Measurements from ENCODE around the gene LACTB. TPM values are rescaled to one million over a fixed set of nuclear protein-coding genes. Genes with fewer than 3 reads are reported as not detected.

LACTB gene
- total RNA-seq, 2 donors from 2014 or later, result 9.0 to 11.0 TPM

DNA sequence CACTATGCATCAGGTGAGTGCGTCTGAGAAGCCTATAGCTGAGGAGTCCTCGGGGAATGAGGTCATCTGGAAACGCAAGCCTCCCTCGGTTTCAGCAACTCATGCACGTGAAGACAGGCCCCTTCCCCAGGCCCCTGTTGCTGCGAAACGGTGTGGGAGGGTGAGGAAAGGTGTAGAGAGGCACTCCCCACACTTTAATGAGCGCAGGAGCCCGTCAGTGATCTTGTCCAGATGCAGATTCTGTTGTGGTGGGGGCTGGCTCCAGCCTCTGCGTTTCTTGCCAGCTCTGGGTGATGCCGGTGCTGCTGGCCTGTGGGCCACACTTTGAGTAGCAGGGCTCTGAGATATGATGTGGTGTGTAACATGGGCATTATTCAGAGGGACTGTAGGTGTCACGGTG is 38.6 kb upstream of the LACTB start:
- Mint-ChIP-seq H3K4me3 (no peak overlapping the region), H3K27ac (no peak overlapping the region), H3K4me1 (no peaks in the 10 kb centered on the region), H3K36me3 (ENCODE audit: low read depth) (no peaks in the 10 kb centered on the region), H3K27me3 (peaks cover 50% of the 10 kb centered on the region)
- ATAC-seq, result no peak
- DNase-seq, result no peak
- no peaks in the 10 kb centered on the region for H3K9me3 ChIP-seq (ENCODE audit: control insufficient read depth, low read length, poor library complexity, severe bottlenecking)

DNA sequence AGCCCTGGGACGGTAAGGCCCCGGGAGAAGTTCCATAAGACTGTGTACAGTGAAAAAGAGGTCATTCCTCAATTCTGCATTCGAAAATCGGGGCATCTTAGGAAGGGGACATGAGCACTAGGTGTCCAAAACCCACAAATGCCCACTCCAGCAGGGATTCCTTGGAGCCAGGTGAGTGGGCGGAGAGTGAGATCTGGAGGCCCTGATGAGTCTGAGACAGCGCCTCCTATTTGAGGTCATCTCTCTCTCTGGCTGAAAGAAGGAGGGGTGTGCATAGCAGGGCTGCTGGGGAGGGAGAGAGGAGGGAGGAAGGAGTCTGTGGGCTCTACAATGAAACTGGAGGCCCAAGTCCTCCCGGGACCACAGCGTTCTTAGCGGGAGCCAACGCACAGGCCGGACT is 38.1 kb upstream of the LACTB start:
- H3K4me3 Mint-ChIP-seq, result no peak overlapping the region
- no peaks in the 10 kb centered on the region for H3K4me1 Mint-ChIP-seq
- peaks cover 45% of the 10 kb centered on the region for H3K27me3 Mint-ChIP-seq
- H3K36me3 Mint-ChIP-seq (ENCODE audit: low read depth), result no peaks in the 10 kb centered on the region
- H3K9me3 ChIP-seq (ENCODE audit: control insufficient read depth, low read length, poor library complexity, severe bottlenecking), result no peaks in the 10 kb centered on the region
- no peak for DNase-seq
- no peak for ATAC-seq
- no peak overlapping the region for H3K27ac Mint-ChIP-seq

DNA sequence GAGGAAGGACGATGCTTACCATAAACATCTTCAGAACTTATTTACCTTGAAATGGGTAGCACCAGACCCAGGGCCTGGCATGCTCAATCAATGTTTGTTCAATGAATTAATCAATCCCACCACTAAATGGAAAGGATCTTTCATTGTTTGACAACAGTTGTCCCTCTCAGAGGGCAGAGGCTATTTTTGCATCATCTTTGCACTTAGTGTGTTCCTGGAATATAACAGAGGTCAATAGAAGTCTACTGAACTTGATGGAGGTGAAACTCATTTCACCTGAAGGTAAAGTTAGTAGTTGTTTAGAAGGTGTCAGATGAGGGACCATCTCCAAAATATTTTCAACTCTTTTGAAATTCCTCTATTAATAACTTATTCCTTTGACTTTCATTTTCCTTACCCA is 36.9 kb upstream of the LACTB start:
- DNase-seq, result no peak
- no peak for ATAC-seq
- H3K27ac Mint-ChIP-seq, result no peak overlapping the region
- H3K4me1 Mint-ChIP-seq, result no peaks in the 10 kb centered on the region
- no peak overlapping the region for H3K4me3 Mint-ChIP-seq
- no peaks in the 10 kb centered on the region for H3K9me3 ChIP-seq (ENCODE audit: control insufficient read depth, low read length, poor library complexity, severe bottlenecking)
- no peaks in the 10 kb centered on the region for H3K36me3 Mint-ChIP-seq (ENCODE audit: low read depth)
- H3K27me3 Mint-ChIP-seq, result peaks cover 36% of the 10 kb centered on the region

DNA sequence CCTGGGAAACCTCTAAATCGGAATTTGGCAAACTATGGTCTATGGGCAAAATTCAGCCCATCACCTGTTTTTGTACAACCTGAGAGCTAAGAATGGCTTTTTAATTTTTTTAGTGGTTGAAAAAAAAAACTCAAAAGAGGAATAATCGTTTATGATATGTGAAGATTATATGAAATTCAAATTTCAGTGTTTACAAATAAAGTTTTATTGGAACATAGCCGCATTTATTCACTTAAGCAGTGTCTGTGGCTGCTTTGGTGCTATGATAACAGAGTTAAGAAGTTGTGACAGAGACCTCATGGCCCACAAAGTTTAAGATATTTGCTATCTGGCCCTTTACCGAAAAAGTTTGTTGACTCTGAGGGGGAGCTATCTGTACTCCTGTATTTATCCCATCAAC is 36.4 kb upstream of the LACTB start:
- Mint-ChIP-seq H3K27ac (no peak overlapping the region), H3K4me3 (no peak overlapping the region), H3K4me1 (no peaks in the 10 kb centered on the region), H3K36me3 (ENCODE audit: low read depth) (no peaks in the 10 kb centered on the region), H3K27me3 (peaks cover 34% of the 10 kb centered on the region)
- H3K9me3 ChIP-seq (ENCODE audit: control insufficient read depth, low read length, poor library complexity, severe bottlenecking), result no peaks in the 10 kb centered on the region
- ATAC-seq, result no peak
- DNase-seq, result no peak

DNA sequence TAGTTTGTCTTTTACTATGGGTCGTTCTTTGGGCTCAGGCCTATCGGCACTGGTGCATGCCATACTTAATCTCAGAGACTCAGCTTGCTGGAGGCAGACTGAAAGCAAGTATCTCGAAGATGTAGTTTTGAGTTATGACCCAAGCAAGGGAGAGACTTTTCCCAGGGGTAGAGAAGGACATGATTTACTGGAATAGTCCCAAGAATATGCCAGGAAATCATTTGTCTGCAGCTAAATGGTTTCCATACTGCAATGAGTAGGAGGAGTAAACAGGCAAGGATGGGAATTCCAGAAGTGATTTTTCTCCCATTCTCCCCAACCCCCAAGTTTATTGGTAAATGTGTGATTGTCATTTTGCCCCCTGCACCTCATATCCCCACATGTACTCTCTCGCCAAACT is 35.4 kb upstream of the LACTB start:
- DNase-seq (no peak), ATAC-seq (no peak)
- H3K27me3 Mint-ChIP-seq, result peaks cover 29% of the 10 kb centered on the region
- no peak overlapping the region for H3K27ac Mint-ChIP-seq
- H3K4me3 Mint-ChIP-seq, result no peak overlapping the region
- no peaks in the 10 kb centered on the region for H3K36me3 Mint-ChIP-seq (ENCODE audit: low read depth)
- no peaks in the 10 kb centered on the region for H3K4me1 Mint-ChIP-seq
- H3K9me3 ChIP-seq (ENCODE audit: control insufficient read depth, low read length, poor library complexity, severe bottlenecking), result no peaks in the 10 kb centered on the region

DNA sequence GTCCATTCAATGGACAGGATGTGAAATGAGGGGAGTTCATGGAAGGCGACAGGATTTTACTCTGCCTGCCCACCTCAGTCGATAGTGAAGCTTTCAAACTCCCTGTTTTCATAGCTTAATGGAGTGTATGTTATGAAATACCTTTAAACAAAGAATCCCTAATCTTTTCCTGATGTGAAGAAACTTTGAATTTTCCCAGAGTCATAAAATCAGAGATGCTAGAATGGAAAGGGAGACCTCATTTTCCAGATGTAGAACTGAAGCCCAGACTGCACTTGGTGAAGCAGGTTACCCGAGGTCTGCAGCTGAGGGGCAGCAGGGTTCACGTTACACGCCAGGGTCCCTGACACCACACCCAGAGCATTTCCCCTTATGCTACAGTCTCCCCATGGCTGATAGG is 34.7 kb upstream of the LACTB start:
- Mint-ChIP-seq H3K36me3 (ENCODE audit: low read depth) (no peaks in the 10 kb centered on the region), H3K27me3 (peaks cover 28% of the 10 kb centered on the region), H3K4me1 (no peaks in the 10 kb centered on the region), H3K4me3 (no peak overlapping the region), H3K27ac (no peak overlapping the region)
- DNase-seq (no peak), ATAC-seq (no peak)
- H3K9me3 ChIP-seq (ENCODE audit: control insufficient read depth, low read length, poor library complexity, severe bottlenecking), result no peaks in the 10 kb centered on the region

DNA sequence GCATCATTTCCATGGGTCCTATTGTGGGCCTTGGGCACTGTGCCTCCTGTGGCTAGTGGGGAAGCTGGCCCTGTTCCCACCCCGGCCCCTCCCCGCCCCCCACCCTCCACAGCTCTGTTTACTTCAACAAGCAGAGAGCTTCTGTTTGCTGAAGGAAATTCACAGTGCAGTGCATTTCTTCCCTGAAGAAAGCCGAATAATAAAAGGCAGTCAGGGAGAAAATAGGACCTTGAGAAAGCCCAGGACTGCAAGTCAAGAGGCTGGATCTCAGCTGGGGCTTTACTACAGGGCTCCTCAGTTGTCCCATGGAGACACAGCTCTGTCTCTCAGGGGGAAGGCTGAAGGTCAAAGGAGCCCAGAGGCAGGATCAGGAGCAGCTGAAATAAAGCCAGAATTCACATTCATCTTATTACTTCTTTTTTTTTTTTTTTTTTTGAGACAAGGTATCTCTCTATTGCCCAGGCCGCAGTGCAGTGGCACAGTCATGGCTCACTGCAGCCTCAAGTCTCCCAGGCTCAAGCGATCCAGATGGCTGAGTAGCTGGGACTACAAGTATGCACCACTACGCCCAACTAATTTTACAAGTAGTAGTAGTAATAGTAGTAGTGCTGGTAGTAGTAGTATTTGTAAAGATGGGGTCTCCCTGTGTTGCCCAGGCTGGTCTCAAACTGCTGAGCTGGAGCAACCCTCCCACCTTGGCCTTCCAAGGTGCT is 33.0 kb upstream of the LACTB start:
- DNase-seq (no peak), ATAC-seq (no peak)
- no peak overlapping the region for H3K27ac Mint-ChIP-seq
- no peaks in the 10 kb centered on the region for H3K36me3 Mint-ChIP-seq (ENCODE audit: low read depth)
- no peaks in the 10 kb centered on the region for H3K9me3 ChIP-seq (ENCODE audit: control insufficient read depth, low read length, poor library complexity, severe bottlenecking)
- peaks cover 16% of the 10 kb centered on the region for H3K27me3 Mint-ChIP-seq
- H3K4me3 Mint-ChIP-seq, result no peak overlapping the region
- H3K4me1 Mint-ChIP-seq, result peaks cover 5% of the 10 kb centered on the region

DNA sequence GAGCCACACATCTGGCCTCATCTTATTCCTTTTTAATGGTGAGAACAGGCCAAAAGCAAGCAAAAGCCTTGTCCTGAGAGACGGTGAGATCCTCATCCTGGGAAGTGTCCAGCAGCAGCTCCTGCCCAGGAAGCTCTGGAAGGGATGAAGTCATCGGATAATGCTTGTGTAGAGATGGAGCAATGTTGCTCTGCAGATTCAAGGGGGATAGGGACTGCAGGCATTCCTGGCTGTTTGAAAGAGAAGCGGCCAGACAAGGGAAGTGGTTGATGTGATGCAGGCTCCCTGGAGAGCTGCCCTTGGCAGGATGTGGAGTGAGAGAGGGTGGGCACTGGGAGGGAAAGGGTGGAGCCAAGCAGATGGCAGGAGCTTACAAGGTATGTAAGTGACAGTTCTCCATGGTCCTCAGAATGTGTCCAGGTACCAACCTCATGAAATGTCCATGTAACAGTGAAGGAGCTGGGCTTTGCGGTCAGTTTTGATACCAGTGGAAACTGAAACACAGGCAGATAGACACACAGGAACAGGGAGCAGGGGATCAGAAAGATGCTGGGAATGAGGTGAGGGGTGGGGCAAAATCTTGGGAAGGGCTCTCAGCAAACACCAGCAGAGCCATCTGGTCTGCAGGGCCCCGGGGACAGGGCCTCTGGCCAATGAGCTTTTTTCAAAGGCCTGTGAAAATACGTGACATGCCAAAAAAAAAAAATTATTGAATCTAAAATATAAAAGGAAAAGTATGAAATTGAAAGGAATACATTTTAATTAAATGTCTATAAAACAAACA is 32.2 kb upstream of the LACTB start:
- Mint-ChIP-seq H3K36me3 (ENCODE audit: low read depth) (no peaks in the 10 kb centered on the region), H3K27me3 (peaks cover 16% of the 10 kb centered on the region), H3K4me1 (peaks cover 6% of the 10 kb centered on the region), H3K4me3 (no peak overlapping the region), H3K27ac (no peak overlapping the region)
- no peak for ATAC-seq
- DNase-seq, result no peak
- H3K9me3 ChIP-seq (ENCODE audit: control insufficient read depth, low read length, poor library complexity, severe bottlenecking), result no peaks in the 10 kb centered on the region

DNA sequence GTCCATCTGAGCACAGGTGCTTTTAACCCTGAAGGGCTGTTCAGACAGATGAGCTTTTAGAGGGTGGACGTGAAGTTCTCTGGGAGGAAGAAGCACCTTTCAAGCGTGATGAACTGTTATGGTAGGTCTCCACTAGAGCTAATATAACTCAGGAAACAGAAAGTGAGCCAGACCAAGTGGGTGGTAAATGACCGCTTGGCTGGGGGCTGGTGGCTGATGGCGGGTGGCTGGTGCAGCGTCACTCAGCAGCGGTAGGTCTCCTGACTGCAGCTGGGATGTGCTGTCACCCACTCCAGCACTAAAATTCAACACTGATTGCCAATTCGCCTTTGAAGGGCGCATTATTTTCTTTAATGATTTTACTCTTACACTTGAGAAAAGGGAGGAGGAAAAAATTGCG is 31.2 kb upstream of the LACTB start:
- Mint-ChIP-seq H3K4me1 (peaks cover 6% of the 10 kb centered on the region), H3K27ac (no peak overlapping the region), H3K36me3 (ENCODE audit: low read depth) (no peaks in the 10 kb centered on the region), H3K27me3 (peaks cover 16% of the 10 kb centered on the region), H3K4me3 (no peak overlapping the region)
- ATAC-seq (no peak), DNase-seq (no peak)
- H3K9me3 ChIP-seq (ENCODE audit: control insufficient read depth, low read length, poor library complexity, severe bottlenecking), result no peaks in the 10 kb centered on the region

DNA sequence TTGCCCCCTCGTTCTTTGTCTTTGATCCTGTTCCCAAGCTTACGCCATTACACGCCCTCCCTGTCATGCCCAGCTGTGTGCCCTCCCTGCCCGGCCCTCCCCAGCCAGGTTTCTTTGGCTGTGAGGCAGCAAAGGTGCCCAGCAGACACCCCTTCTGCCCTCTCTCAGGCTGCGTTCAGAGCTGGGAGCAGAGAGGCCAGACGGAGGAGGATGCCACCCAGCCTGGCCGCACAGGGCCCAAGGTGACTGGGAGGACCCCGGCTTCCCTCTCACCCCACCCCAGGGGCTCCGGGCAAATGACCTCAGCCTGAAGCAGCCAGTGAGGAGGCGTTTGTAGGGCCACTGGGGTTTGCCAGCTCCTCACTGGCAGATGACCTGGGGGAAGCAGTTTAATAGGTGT is 30.8 kb upstream of the LACTB start:
- no peaks in the 10 kb centered on the region for H3K36me3 Mint-ChIP-seq (ENCODE audit: low read depth)
- H3K27ac Mint-ChIP-seq, result no peak overlapping the region
- DNase-seq, result no peak
- H3K4me1 Mint-ChIP-seq, result peaks cover 6% of the 10 kb centered on the region
- no peak overlapping the region for H3K4me3 Mint-ChIP-seq
- H3K9me3 ChIP-seq (ENCODE audit: control insufficient read depth, low read length, poor library complexity, severe bottlenecking), result no peaks in the 10 kb centered on the region
- ATAC-seq, result no peak
- peaks cover 16% of the 10 kb centered on the region for H3K27me3 Mint-ChIP-seq

DNA sequence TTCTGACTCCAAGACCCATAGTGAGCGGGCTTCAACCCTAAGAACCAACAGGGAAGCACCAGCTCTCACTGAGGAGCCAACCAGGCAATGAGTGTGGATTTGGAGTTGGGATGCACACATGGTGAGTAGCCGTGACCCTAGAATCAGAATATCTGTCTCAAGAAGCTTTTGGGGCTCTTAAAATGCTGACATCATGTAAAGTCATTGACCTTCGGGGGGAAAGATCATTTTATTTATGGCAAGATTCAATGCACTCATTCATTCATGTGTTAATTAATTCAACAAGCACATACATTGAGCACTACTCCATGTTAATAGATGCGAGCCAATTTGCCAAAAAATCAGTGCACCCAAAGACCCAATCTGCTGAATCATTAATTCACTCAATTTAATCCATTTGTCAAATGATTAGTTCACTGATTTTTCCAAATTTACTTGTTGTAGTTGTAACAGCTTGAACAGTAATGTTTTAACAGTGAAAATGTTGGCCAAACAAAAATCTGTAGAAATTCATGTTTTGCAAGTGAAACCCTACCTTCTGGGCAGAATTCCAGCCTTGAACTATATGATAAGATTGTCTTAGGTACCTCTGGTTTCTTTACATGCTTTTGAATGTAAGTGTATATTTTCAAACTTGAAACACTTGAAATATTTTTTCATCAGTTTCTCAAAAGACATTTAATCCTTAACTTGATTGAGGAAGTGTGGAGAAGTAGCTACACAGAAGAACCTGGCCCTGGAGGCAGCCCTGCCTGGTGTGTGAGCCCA is 29.8 kb upstream of the LACTB start:
- H3K4me1 Mint-ChIP-seq, result peaks cover 6% of the 10 kb centered on the region
- H3K27me3 Mint-ChIP-seq, result peaks cover 16% of the 10 kb centered on the region
- H3K9me3 ChIP-seq (ENCODE audit: control insufficient read depth, low read length, poor library complexity, severe bottlenecking), result no peaks in the 10 kb centered on the region
- DNase-seq (no peak), ATAC-seq (no peak)
- no peaks in the 10 kb centered on the region for H3K36me3 Mint-ChIP-seq (ENCODE audit: low read depth)
- H3K27ac Mint-ChIP-seq, result no peak overlapping the region
- no peak overlapping the region for H3K4me3 Mint-ChIP-seq

DNA sequence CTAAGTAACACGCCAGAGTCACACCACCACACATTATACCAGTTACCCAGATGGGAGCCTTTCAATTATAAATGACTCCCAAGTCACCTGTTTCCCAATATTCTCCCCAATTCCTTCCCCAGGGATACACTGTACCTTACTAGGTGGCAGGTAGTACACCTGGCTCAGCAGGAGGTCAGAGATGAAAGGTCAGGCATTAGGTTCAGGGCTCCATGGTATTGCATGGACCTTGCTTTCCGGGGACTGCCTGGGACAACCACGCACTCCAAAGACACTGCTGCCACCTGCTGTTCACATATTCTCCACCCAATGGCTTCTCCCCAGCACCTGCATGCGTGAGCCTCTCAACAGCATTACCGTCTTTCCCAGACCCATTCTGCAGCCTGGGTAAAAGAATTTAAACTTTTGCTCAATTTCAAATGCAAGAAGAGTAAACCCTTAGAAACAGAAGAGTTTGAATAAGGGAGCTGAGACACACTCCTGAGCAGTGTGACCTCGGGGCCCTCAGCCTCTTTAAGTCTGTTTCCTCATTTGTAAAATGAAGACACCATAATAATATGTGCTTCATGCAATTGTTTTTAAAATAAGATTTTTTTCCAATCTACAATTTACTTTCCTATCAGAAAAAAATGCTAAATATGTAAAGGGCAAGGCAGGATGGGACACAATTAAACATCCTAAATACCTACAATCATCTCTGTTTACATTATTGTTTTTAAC is 28.0 kb upstream of the LACTB start:
- no peaks in the 10 kb centered on the region for H3K36me3 Mint-ChIP-seq (ENCODE audit: low read depth)
- H3K27me3 Mint-ChIP-seq, result peaks cover 16% of the 10 kb centered on the region
- peak overlapping the region; percentile 60 for H3K27ac Mint-ChIP-seq
- DNase-seq (peak; percentile 33 to 49 (median 38)), ATAC-seq (peak; percentile 88)
- peaks cover 6% of the 10 kb centered on the region for H3K4me1 Mint-ChIP-seq
- H3K9me3 ChIP-seq (ENCODE audit: control insufficient read depth, low read length, poor library complexity, severe bottlenecking), result no peaks in the 10 kb centered on the region
- H3K4me3 Mint-ChIP-seq, result no peak overlapping the region

DNA sequence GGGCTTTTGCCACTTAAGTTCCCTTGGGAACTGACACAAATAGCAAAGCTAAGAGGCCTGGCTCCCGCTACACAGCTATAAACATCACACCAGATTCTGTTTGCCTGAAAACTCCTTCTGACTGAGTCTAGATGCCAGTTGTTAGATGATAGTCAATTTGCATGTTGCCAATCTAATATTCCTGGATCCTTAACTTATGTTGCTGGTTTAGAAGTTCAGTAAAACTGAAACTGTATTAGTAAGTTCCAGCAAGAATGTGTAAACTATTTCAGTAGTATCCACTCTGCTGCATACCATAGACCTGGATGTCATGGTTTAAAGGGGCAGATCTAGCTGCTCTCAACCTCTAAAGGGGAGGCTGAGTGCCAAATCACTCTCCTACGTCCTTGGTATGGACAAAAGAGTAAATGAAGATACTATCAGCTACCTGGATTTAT is 27.1 kb upstream of the LACTB start:
- no peaks in the 10 kb centered on the region for H3K9me3 ChIP-seq (ENCODE audit: control insufficient read depth, low read length, poor library complexity, severe bottlenecking)
- Mint-ChIP-seq H3K4me1 (peaks cover 6% of the 10 kb centered on the region), H3K4me3 (no peak overlapping the region), H3K36me3 (ENCODE audit: low read depth) (no peaks in the 10 kb centered on the region), H3K27ac (no peak overlapping the region), H3K27me3 (peaks cover 12% of the 10 kb centered on the region)
- no peak for ATAC-seq
- DNase-seq, result no peak
